K562 (cell line): ENCODE results near the gene HIPK1. TPM values are rescaled to one million over a fixed set of nuclear protein-coding genes. Genes with fewer than 3 reads are reported as not detected.

Experiments used
- FOSL1 ChIP-seq: fragments of 200-800 bp; sonication (Bioruptor generic); conservative IDR thresholded peaks from 2 replicates; pipeline ENCODE4 v1.6.1; 2016; ENCODE audit warnings: missing genetic modification characterization, missing compliant biosample characterization
- GATAD2B ChIP-seq: fragments of 450-650 bp; IDR thresholded peaks from 2 replicates; pipeline ENCODE4 v1.6.1; 2017; ENCODE audit warnings: mild to moderate bottlenecking, borderline replicate concordance
- HMGN3 ChIP-seq: IDR thresholded peaks from 2 replicates; pipeline ENCODE4 v1.6.1; 2011; ENCODE audit warnings: borderline replicate concordance, low read depth, mild to moderate bottlenecking, mixed read lengths, low read length; ENCODE audit not compliant: insufficient read length; ENCODE audit errors: extremely low read depth
- MYC ChIP-seq, 2 experiments: fragments of 250-450 bp in 1 of 2; sonication (Bioruptor Pico) in 1 of 2; IDR thresholded peaks; 2 replicates each; pipeline versions ENCODE4 v1.5.1 to v1.6.1; 2012 to 2021; ENCODE audit warnings: low read depth in 2 of 2, borderline replicate concordance in 1 of 2, improper control_type of control experiment in 1 of 2, low read length in 1 of 2, mild to moderate bottlenecking in 1 of 2, moderate library complexity in 1 of 2
- PPARD ChIP-seq: fragments of 250-450 bp; sonication (Bioruptor Pico); IDR thresholded peaks from 2 replicates; pipeline ENCODE4 v1.8.0; 2022; ENCODE audit warnings: inconsistent platforms, mild to moderate bottlenecking, moderate library complexity
- RAD21 ChIP-seq, 2 experiments: fragments of 250-450 bp in 1 of 2; fragments of 450-650 bp in 1 of 2; sonication (Bioruptor Pico) in 1 of 2; formaldehyde crosslinking in 1 of 2; IDR thresholded peaks in 1 of 2; conservative IDR thresholded peaks in 1 of 2; 2 replicates each; pipeline versions ENCODE4 v1.4.0 to v1.8.0; 2020 to 2022; ENCODE audit warnings: mild to moderate bottlenecking in 2 of 2, moderate library complexity in 1 of 2
- RBM22 ChIP-seq: fragments of 200-400 bp; formaldehyde crosslinking; IDR thresholded peaks from 2 replicates; pipeline ENCODE4 v1.6.1; 2018; ENCODE audit warnings: low read length, low read depth; ENCODE audit not compliant: poor library complexity, severe bottlenecking
- RBM39 ChIP-seq: fragments of 200-400 bp; formaldehyde crosslinking; optimal IDR thresholded peaks from 2 replicates; pipeline ENCODE3; 2018; ENCODE audit warnings: low read depth, low read length
- RUNX1 ChIP-seq: sonication (generic); IDR thresholded peaks from 2 replicates; pipeline ENCODE4 v1.6.1; 2016; ENCODE audit warnings: antibody characterized with exemption, low read depth
- SIX5 ChIP-seq, 2 experiments: IDR thresholded peaks; 2 replicates each; pipeline ENCODE4 v1.6.1; 2011; ENCODE audit warnings: low read length in 2 of 2, borderline replicate concordance in 1 of 2, low read depth in 1 of 2, mild to moderate bottlenecking in 1 of 2, moderate library complexity in 1 of 2; ENCODE audit not compliant: insufficient read depth in 1 of 2
- VEZF1 ChIP-seq: fragments of 200-800 bp; sonication (Bioruptor generic); IDR thresholded peaks from 2 replicates; pipeline ENCODE4 v1.6.1; 2017; ENCODE audit warnings: missing genetic modification characterization, missing compliant biosample characterization
- ZFP1 ChIP-seq: fragments of 450-650 bp; formaldehyde crosslinking; IDR thresholded peaks from 2 replicates; pipeline ENCODE4 v1.4.0; 2020; ENCODE audit warnings: mild to moderate bottlenecking, mixed read lengths
- ZNF518B ChIP-seq: fragments of 250-450 bp; sonication (Bioruptor Pico); IDR thresholded peaks from 2 replicates; pipeline ENCODE4 v1.5.0; 2021; ENCODE audit warnings: mild to moderate bottlenecking, moderate library complexity
- polyA plus RNA-seq, 8 experiments: library from polyadenylated mRNA; depleted of rRNA in 4 of 8; stranded (reverse) in 5 of 8; unstranded in 3 of 8; fragments of >200 nt; fragmentation: Nextera tagmentation in 2 of 8; fragmentation: Illumina TruSeq in 1 of 8; extraction: Ambion mirVana in 2 of 8; extraction: Trizol in 1 of 8; gene quantifications; 2 replicates each; pipeline versions ENCODE4 v1.2.1 to v1.2.3, GENCODE V29; 2011 to 2014; ENCODE audit warnings: inconsistent platforms in 1 of 8, missing spikeins in 1 of 8
- total RNA-seq, 7 experiments: library from RNA; depleted of rRNA in 6 of 7; stranded (reverse); fragments of >200 nt in 6 of 7; fragmentation: Illumina TruSeq in 2 of 7; extraction: Trizol in 2 of 7; gene quantifications; 2 replicates each; pipeline versions ENCODE4 v1.2.1 to v1.2.3, GENCODE V29; 2011 to 2021; ENCODE audit warnings: low replicate concordance in 1 of 7

The HIPK1 gene
- total and polyA plus RNA-seq, 9 of the 15 experiments (the other 6 are each of a cell fraction or from before 2014, with no cell fraction given), result 10.0 to 57.9 (median 29.6) TPM

GRCh38 chr1:113904674-113905434 is 24.3 kb upstream of the HIPK1 start, which contains the start of the genes AP4B1 and DCLRE1B (continued):
- TF ChIP-seq ZNF518B (no peak), RBM39 (peak; percentile 79), ZFP1 (no peak), GATAD2B (peak; percentile 73), FOSL1 (peak; percentile 67), HMGN3 (peak; percentile 97), RBM22 (peak; percentile 73), MYC (IDR thresholded peaks at IDR 0.05; ENCODE audit: low read depth, low read length) (peak; percentile 89), MYC (CRISPR knock-in tag; IDR thresholded peaks at IDR 0.05; ENCODE audit: borderline replicate concordance, low read depth) (0 out of 2 replicates have a peak, but pooled peaks have one; percentile 89), PPARD (no peak), RUNX1 (peak; percentile 19; the same call in 1 of the 2 replicates), SIX5 (IDR thresholded peaks at IDR 0.05; ENCODE audit: borderline replicate concordance in 1 of 2, insufficient read depth in 1 of 2, low read depth in 1 of 2, low read length in 2 of 2) (peak in 1 of 2 experiments; percentile 29; a peak in 1 of 4 replicates), VEZF1 (CRISPR knock-in tag) (peak; percentile 94), RAD21 (CRISPR knock-in tag; conservative IDR thresholded peaks at IDR 0.05 in 1 of 2, IDR thresholded peaks at IDR 0.05 in 1 of 2) (peak; percentile 95 to 98)
- TF ChIP-seq, all 486 proteins: peak for 212
